ENCODE measurements around the gene HCN4.

DNA sequence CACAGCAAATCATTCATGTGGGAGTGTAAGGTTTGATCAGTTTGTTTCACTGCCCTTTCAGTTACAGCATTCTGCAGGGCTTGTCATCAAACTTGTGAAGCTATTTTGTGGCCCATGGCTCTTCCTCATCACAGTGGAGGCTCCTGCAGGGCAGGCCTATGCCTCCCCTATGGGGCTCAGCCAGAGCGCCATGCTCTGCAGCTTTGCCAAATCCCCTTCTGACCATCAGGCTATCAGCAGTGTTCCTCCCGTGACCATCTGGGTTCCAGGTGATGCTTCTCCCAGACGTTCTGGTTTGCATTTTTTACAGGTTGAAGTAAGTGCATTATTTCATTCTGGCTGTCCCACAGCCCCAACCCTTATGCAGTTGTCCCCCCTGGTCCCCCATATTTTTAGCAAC, 46.1 kb upstream of the HCN4 start:
- TF ChIP-seq EZH2 (IDR thresholded peaks at IDR 0.05; ENCODE audit: low read depth, low read length, severe bottlenecking) (no peak), SAP30 (IDR thresholded peaks at IDR 0.05; ENCODE audit: insufficient read depth, insufficient replicate concordance, low read length) (no peak), KDM5A (IDR thresholded peaks at IDR 0.05; ENCODE audit: low read length) (no peak), RBBP5 (IDR thresholded peaks at IDR 0.05; ENCODE audit: borderline replicate concordance, low read depth, low read length) (no peak), RNF2 (IDR thresholded peaks at IDR 0.05; ENCODE audit: borderline replicate concordance, low read depth, low read length, missing control alignments, poor library complexity, severe bottlenecking) (no peak), SIN3A (conservative IDR thresholded peaks at IDR 0.05 in 1 of 2, IDR thresholded peaks at IDR 0.05 in 1 of 2; ENCODE audit: low read depth in 1 of 2, low read length in 2 of 2) (no peak), YY1 (IDR thresholded peaks at IDR 0.05; ENCODE audit: low read depth, low read length) (no peak), CEBPB (IDR thresholded peaks at IDR 0.05; ENCODE audit: low read depth, low read length) (no peak), ZNF274 (IDR thresholded peaks at IDR 0.05; ENCODE audit: borderline replicate concordance, extremely low read depth, low read length) (no peak), EP300 (IDR thresholded peaks at IDR 0.05; ENCODE audit: borderline replicate concordance in 1 of 2, low read depth in 2 of 2, low read length in 2 of 2) (no peak)
- TF ChIP-seq, protein P1, sequence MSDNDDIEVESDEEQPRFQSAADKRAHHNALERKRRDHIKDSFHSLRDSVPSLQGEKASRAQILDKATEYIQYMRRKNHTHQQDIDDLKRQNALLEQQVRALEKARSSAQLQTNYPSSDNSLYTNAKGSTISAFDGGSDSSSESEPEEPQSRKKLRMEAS (IDR thresholded peaks at IDR 0.05), result no peak
- TF ChIP-seq, protein P2, sequence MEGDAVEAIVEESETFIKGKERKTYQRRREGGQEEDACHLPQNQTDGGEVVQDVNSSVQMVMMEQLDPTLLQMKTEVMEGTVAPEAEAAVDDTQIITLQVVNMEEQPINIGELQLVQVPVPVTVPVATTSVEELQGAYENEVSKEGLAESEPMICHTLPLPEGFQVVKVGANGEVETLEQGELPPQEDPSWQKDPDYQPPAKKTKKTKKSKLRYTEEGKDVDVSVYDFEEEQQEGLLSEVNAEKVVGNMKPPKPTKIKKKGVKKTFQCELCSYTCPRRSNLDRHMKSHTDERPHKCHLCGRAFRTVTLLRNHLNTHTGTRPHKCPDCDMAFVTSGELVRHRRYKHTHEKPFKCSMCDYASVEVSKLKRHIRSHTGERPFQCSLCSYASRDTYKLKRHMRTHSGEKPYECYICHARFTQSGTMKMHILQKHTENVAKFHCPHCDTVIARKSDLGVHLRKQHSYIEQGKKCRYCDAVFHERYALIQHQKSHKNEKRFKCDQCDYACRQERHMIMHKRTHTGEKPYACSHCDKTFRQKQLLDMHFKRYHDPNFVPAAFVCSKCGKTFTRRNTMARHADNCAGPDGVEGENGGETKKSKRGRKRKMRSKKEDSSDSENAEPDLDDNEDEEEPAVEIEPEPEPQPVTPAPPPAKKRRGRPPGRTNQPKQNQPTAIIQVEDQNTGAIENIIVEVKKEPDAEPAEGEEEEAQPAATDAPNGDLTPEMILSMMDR (IDR thresholded peaks at IDR 0.05; ENCODE audit: control extremely low read depth in 1 of 3, insufficient read depth in 1 of 3, low read depth in 1 of 3, low read length in 3 of 3), result no peak
- TF ChIP-seq, protein P3, sequence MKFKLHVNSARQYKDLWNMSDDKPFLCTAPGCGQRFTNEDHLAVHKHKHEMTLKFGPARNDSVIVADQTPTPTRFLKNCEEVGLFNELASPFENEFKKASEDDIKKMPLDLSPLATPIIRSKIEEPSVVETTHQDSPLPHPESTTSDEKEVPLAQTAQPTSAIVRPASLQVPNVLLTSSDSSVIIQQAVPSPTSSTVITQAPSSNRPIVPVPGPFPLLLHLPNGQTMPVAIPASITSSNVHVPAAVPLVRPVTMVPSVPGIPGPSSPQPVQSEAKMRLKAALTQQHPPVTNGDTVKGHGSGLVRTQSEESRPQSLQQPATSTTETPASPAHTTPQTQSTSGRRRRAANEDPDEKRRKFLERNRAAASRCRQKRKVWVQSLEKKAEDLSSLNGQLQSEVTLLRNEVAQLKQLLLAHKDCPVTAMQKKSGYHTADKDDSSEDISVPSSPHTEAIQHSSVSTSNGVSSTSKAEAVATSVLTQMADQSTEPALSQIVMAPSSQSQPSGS (IDR thresholded peaks at IDR 0.05; ENCODE audit: low read length), result no peak
